Stimulated activated CD8-positive, alpha-beta memory T cell treated with anti-CD3 and anti-CD28 coated beads, Interleukin-7, amount 100 ng/mL, for 24 hours (primary cell): ENCODE data around the gene CDON.
"Not testable (repeated sequence)": the region's sequence is repeated elsewhere in the genome, so short reads cannot be mapped to it uniquely, and the experiment has no call there.

Source experiments
- DNase-seq: peaks from one replicate; pipeline ENCODE4 v3.0.0-alpha.2; 2020; ENCODE audit warnings: low read depth

CDON gene

DNA sequence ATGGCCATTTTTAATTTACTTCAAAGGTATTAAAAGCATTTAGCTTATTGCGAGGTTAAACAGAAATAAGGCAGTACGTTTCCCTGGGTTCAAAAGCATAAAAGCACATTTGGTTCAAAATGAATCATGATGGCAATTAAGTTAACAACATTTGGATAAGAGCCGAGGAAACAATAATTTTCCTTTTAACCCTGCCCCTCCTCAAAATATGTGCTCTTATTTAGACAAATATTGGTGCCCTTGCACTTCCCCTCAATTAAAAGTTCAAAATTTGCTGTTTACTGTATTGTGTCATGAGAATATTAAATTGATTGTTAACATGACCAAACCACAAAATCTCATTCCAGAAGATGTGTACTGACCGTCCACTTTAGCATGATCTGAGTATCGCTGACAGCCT, 68.2 kb downstream of the CDON start:
- no peak for DNase-seq

DNA sequence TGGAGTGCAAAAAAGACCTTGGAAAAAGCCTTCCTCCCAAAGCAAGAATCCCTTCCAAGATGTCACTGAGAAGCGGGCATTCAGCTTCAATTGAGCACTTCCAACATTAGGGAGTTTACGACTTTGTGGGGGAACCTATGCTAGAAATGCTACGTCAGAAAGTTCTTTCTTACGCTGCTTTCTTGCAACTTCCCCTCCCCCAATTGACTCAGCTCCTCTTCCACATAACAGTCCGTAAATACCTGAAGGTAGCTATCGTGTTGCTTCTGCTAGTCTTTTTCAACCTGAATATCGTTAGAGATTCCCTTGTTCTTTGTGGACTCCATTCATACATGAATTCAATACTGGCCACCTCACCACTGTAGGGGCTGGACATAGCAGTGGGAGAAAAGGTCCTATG, 69.8 kb downstream of the CDON start:
- DNase-seq, result no peak

DNA sequence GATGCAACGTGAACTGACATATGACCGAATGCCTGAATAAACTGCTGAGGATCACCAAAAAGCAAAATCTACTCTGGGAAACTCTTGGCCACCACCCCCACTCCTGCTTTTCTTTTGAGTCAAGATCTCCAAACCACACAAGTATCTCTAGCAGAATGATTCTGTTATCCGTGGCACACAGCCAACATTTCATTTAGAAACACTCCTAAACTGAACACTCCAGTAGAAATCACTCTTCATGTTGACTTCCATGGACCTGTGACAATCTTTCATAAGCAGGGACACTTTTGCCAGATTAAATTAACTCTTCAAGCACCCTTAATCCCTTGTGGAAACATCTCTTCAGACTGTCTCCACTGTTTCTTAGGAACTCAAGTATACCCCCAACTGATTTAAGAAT, 72.4 kb downstream of the CDON start:
- DNase-seq, result no peak

DNA sequence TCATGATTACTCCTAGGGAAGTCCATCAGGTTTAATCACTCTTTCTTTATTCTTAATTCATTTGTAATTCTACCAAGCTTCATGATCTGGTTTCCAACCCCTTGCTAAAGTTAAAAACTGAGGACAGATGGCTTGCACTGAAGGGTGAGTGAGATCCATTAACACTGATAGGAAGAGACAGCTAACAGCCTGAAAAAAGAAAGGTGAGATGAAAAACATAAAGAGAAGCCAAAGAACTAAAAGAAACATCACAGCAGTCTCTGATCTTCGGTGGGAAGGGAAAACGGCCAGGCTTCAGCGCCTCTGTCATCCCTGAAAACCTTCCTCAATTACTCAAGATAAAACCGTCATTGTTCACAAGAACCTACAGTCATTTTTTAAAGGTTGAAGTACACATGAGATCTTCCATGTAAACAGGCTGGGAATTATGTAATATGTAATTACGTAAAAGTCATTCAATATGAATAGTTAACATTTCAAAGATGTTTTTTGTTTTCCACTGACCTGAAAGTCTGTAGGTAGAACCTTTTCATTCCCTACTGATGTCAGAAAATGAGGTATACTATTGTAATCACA, 75.5 kb downstream of the CDON start:
- no peak for DNase-seq

DNA sequence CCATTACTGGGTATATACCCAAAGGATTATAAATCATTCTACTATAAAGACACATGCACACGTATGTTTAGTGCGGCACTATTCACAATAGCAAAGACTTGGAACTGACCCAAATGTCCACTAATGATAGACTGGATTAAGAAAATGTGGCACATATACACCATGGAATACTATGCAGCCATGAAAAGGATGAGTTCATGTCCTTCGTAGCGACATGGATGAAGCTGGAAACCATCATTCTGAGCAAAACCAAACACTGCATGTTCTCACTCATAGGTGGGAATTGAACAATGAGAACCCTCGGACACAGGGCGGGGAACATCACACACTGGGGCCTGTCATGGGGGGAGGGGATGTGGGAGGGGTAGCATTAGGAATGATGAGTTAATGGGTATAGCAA, 76.7 kb downstream of the CDON start:
- not testable (repeated sequence) for DNase-seq

DNA sequence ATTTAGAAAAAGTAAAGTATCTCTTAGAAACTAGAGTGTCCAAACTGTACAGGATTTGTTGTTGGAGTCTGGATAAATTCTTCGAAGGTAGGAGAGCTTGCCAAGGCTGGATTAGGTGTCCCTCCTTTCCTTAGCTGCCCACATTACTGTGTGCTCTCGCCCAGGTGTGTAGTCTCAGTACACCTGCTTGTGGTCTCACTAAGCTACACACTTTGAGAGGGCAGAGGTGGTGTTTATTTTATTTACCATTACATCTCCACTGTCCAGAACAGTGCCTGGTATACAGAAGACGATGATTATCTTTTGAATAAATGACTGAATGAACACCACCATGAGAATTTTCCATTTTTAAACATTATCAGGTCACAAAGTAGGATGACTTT, 80.3 kb downstream of the CDON start:
- DNase-seq, result no peak

DNA sequence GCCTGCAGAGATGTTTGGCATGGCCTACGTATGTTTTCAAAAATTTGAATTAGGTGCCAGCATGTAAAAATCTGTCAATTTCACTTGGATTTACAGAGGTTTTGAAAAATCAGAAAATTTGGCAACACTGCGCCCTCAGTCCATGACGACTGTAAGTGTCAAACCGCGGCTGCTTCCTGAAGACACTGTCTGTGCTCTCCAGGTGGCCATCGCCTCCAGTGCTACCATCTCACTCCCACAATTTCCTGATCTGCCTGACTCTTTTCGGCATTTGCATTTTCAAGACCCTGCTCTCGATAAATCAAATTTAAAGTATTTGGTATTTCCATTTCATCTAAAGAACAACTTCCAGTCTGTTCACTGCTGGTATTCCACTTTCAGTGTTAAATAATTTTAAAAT, 82.2 kb downstream of the CDON start:
- no peak for DNase-seq

DNA sequence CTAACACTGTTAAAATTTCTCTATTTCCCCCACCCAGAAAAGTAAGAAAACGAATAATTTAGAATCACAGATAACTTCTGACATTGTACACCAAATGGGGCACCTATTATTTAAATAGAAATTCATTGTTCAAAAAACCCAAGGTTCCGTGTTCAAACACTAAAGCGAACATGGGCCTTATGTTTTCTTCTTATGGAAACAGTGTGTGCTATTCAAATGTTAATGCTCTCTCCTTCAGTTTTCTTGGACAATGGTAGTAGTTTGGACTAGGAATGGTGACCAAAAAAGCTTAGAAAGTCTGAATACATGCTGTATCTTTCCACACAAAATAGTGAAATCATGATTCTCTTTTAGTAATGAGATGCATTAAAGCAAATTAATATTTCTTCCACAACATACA, 83.2 kb downstream of the CDON start:
- DNase-seq, result no peak

DNA sequence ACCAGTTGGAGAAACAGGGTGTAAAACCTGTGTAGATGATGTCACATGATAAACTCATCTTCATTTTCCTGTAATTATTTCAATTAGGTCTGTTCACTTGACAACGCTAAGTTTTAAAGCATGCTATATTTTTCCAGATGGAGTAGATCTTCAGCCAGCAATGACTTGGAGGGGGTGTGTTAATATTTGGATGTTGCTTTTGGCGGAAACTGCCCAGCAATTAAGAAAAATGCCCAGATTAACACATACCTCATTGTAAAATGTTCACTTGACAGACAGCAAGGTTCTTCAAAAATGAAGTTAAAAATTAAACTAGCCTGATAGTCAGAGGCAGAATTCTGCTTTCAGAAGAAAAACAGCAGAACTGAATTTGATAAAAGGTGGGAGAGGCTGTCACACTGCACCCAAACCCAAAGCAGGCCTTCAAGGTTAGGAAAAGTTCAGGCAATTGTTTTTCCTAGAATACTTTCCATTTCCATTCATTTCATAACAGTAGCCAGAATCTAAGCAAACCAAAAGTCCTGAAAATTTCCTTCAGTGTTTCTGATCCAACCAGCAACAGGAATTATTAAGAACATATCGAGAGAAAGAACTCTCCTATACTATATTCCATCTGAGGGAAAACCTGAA, 83.8 kb downstream of the CDON start:
- no peak for DNase-seq

DNA sequence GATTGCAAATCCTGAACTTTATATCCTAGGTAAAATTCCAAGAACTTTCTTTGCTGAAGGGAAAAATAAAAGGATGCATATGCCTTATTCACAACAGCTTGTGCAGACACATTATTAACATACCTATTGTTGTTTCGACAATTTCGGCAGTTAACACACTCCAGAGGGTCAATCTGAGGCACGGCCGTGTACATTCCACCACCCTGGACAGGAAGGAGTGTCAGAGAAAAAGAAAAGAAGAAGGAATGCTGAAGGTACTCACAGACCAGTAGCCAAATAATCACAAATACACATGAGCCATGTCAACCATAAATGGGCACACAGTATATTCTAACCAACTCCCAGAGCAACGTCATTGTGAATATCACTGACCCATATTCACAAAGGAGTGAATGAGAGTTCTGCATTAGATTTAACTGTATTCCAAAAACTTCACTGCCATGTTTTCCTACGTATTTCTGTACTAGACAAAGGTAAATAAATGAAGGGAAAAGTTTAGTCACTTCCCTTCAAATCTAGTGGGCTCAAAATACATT, 84.4 kb downstream of the CDON start:
- no peak for DNase-seq

DNA sequence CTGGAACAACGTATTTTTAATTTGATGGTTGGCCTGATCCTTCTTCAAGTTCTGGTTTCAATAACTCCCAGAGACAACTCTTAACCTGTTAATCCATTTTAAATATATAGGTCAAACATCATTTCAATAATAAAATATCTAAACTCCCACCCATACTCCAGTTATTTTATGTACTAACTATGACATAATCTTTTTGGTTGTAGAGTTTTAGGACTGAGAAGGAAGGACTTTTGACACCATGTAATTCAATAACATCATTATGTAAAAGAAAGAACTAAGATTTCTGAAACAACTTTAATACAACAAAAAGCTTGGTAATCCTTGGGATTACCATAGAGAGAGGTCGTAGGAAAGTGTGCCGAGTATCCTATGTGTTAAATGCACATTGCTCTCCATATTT, 85.3 kb downstream of the CDON start:
- no peak for DNase-seq

DNA sequence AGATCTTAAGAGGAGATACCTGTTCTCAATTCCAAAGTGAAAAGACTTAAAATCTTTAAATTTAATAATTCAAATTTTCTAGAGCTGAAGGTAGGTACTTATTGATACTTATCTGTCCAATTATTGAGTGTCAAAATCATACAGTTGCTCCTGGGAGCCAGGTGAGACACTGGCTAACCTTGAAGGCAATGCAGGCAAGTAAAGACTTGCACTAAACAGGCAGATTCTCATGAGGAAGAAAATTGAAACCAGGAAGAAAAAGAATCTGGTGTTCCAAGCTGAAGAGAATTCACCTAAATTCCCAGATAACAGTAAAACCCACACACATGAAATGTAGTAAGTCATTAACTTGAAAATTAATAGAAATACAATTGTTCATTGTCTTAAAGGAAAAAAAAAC, 86.5 kb downstream of the CDON start:
- DNase-seq, result no peak

DNA sequence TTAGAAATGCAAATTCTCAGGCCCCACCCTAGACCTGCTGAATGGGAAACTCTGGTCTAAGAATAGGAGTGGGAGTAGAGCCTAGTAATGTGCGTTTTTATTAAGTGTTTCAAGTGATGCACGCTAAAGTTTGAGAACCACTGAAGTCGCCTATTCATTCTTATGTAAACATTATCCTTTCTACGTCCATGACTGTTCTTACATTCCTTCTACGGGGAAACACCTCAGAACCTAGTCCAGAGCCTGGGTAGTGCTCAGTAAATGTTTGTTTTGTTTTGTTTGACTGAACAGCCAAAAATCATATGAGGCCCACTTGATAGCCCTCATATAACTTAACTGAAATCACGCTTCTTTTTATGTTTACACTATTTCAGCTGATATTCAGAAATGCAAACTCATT, 87.0 kb downstream of the CDON start:
- no peak for DNase-seq

DNA sequence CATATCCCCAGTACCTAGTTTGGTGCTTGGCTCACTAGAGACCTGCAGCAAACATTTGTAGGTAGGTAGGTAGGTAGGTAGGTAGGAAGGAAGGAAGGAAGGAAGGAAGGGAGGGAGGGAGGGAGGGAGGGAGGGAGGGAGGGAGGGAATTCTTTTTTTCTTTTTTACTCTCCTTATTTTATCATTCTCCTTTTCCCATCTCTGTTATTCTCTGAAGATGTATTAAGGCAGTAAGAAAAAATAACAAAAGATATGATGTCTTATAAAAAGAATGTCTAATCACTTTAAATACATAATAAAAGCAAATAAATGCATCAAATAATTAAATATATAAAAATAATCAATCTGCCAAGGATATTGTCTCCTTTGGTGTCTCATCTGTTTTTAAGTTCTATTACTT, 88.4 kb downstream of the CDON start:
- DNase-seq, result no peak

DNA sequence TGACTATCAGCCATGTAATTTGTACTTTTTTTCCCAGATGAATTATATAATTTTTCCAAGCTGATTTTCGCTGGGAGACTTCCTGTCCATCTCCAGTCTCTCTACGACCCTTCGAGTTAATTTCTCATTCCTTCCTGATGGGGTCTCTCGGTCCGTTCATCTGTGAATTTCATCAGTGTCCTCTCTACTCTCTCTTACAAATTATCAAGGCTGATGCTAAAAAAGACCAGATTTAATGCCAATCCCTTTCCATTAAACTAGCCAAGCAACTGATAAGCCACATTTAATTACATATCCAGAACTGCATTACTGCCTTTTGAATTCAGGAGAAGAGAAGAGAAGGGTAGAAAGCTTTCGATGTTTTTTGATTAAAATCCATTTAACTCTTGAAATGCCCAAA, 91.0 kb downstream of the CDON start:
- DNase-seq, result no peak

DNA sequence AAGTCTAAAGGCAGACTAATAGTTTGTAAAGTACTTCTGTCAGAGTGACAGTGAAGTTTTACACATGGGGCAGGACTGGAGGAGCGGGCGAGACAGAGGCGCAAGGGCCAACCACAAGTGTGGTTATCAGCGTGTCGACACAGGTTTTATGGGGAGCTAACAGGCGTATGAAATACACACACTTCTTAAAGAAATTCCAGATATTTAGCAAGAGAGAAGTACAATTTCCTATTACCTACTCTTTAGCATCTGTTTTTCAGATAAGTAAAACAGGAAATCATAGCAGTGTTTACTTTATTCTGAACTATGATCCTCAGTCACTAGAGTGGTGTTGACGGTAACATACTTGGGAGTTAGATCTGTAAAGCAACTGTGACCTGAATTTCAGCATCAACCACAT, 94.3 kb downstream of the CDON start:
- DNase-seq, result no peak

DNA sequence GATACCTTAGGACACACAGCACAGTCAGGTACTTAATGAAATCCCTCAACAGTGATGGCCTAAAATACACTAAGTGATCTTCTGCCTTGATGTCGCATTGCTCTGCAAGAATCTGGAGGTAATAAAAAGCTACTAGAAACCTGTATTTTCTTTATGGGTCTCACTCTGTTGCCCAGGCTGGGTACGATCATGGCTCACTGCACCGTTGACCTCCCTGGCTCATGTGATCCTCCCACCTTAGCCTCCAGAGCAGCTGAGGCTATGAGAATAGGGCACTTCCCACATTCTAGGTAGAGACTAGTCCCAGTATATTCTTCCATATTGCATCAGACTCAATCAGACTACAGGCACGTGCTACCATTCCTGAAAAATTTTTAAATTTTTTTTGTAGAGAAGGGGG, 95.2 kb downstream of the CDON start:
- DNase-seq, result no peak

DNA sequence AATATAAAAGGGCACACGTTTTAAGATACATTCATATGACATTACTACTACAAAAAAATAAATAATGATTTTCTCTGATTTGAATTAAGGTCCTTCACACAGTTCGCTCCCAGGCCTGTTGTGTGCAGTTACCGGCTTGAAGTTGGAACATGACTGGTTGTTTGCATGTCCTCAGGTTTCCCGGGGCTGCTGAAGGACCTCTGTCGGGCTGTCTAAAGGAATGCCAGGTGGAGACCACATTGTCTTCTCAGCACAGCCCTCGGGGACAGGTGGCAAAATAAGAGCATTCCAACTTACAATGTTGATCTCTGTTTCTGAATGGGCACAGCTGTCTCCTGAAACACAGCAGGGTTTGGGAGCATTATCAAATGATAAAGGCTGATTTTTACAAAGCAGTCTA, 101.9 kb downstream of the CDON start:
- DNase-seq, result no peak

DNA sequence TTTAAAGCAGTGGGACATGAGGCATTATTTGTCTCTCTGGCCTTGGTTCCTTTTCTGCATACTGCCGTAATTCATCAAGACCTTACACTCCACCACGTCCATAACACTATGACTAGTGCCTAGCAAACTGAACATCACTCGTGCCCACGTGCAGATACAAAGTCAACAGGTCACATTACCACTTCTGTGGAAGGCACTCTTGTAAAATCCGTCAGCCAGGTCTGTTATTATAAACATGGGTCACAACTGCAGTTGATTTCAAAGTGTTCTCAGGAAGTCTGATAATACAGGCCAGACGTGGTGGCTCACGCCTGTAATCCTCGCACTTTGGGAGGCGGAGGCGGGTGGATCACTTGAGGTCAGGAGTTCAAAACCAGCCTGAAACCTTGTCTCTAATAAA, 102.7 kb downstream of the CDON start:
- no peak for DNase-seq

DNA sequence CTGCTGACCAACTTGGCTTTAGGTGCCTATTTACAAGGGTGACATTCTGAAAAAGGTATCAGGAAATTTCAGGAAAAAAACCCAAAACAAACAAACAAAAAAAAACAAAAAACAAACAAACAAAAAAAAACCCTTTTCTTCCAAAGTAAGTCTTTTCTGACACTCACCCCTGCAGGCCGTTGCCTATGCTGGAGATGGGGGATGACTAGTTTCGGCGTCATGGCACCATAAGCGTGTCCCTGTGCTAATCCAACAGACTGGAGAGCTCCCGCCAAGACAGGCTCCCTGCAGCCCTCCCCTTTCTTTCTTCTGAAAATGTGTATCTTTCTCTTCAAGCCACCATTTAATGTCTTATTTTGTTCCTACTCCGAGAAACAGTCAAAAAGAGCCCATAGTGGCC, 103.2 kb downstream of the CDON start:
- no peak for DNase-seq

DNA sequence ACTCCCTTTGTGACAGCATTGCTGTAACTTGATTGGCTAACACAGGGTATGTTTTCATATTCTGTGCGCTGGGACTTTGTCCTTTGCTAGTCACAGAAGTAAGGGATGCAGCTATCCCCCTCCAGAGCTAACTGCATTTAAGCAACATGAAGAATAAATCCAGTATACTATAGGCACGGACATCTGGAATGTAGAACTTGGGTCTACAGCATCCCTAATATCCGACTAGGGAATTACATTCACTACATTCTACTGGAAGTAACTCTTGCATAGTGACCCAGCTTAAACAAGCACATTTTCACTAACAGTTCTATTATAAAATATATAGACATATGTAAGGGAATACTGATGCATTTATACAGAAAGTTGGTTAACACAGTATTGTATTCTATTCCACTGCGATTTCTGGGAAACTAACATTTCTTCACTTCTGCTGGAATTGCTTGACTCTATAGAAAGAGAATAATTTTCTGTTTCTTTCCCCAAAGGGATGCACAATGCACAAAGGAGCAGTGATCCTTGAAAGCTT, 103.7 kb downstream of the CDON start:
- DNase-seq, result no peak

DNA sequence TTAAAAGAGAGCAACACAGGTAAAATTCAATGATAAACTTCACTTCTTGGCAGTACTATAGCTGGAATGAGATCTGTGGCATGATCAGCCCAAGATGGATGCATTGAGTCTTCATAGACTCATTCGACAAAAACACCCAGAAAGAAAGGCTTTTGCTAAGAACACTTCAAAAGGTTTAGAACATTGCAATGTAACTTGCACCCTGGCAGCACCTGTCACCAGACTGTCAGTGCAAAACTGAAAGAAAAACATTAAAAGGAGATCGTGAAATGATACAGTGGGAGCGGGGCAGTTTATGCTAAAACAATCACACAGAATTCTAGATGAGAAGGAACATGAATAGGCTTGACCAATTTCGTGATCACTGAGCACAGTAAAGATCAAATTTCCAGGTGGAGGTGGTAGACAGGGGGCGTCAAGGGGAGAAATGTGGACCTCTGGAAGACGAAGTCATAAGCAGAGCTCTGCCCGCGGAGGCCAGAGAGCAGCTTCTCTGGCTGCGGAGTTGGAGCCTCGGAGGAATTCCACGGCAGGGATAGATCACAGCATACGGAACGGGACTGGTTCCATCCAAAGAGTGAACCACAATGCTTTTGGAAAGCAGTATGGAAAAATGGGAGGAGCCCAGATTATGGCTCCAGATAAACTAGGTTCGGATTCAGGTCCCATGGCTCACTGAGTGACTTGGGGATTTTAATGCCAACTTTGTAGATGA, 104.9 kb downstream of the CDON start:
- DNase-seq, result no peak

DNA sequence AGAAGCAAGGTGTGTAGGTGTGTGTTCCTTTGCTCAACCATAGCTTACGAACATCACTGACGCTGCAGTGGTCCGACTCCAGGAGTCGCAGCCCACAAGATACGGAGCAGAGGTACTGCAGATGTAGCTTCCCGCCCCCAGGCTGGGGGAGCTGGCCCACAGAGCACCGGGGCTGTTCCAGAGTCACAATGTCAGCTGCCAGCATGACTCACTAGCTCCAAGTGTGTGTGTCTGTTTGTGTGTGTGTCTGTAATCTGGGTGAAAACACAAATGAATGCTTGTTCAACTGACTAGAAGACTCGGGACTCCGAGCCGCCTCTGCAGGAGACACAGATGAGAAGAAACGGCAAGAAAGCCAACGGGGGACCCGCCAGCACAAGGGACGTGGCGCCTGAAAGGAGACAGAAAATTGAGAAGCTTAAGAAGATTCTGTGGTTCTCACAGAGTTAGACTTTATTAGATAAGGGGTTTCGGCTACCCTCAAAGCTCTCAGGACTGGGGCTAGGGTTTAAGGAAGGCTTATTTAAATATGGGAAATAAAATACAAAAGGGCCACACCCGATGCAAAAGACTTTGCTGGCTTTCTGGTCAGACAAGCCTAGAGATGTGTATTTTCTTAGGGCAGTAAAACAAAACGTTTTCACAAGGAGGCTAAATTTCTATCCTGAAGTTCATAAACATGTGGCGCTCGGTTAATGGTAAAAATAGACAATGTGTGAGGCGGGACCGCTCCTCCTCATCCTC, 106.1 kb downstream of the CDON start:
- no peak for DNase-seq
